PC-3 (cell line): ENCODE measurements around the gene NAP1L1. TPM values are rescaled to one million over a fixed set of nuclear protein-coding genes. Genes with fewer than 3 reads are reported as not detected.
A peak's percentile ranks its signal among the peaks of the same experiment; 100 is the strongest.

Source experiments
- ATAC-seq: fragments of 200-7000 bp; cut with Tn5 transposase; 2 replicates; pipeline ENCODE4 v1.9.1; 2020; ENCODE audit warnings: mild to moderate bottlenecking, moderate library complexity
- BruUV-seq: library from RNA; stranded (reverse); fragments of 400-500 nt; replicated peaks from 2 replicates; lab custom pipeline; 2021; lab: Mats Ljungman, UMichigan
- CTCF ChIA-PET: fragments of 300-600 bp; sonication (Branson Sonifier 250); formaldehyde crosslinking; loops from one replicate; lab custom pipeline; 2022; ENCODE audit warnings: antibody characterized with exemption; lab: Charles Lee
- POLR2A ChIA-PET: fragments of 300-600 bp; sonication (Branson Sonifier 250); formaldehyde crosslinking; loops from one replicate; lab custom pipeline; 2022; ENCODE audit warnings: antibody characterized with exemption; ENCODE audit not compliant: unreplicated experiment; lab: Charles Lee
- DNase-seq: peaks from one replicate; pipeline ENCODE4 v3.0.0-alpha.2; 2015
- H2AFZ ChIP-seq: fragments of 300-600 bp; sonication (generic); 2 replicates; pipeline ENCODE4 v1.6.0; 2016; ENCODE audit warnings: antibody characterized with exemption, low read length
- H3F3A ChIP-seq: fragments of 300-600 bp; sonication (generic); one replicate; pipeline ENCODE4 v1.6.0; 2017; ENCODE audit warnings: antibody characterized with exemption, low read length, control low read depth, mild to moderate bottlenecking; ENCODE audit not compliant: unreplicated experiment
- H3K27ac ChIP-seq: fragments of 300-600 bp; sonication (generic); 2 replicates; pipeline ENCODE4 v1.5.1; 2016; ENCODE audit warnings: mild to moderate bottlenecking, low read length
- H3K27me3 ChIP-seq: fragments of 300-600 bp; sonication (generic); 2 replicates; pipeline ENCODE4 v1.6.1; 2016; ENCODE audit warnings: low read length, mixed read lengths
- H3K36me3 ChIP-seq: fragments of 300-600 bp; sonication (generic); 2 replicates; pipeline ENCODE4 v1.6.1; 2016; ENCODE audit warnings: low read depth, mixed run types, low read length, mixed read lengths
- H3K4me1 ChIP-seq: fragments of 300-600 bp; sonication (generic); 2 replicates; pipeline ENCODE4 v1.5.1; 2016; ENCODE audit warnings: low read length; ENCODE audit not compliant: insufficient read depth
- H3K4me2 ChIP-seq: fragments of 300-600 bp; sonication (generic); 2 replicates; pipeline ENCODE4 v1.6.0; 2016; ENCODE audit warnings: low read length
- H3K4me3 ChIP-seq: fragments of 300-600 bp; sonication (generic); 2 replicates; pipeline ENCODE4 v1.5.1; 2016; ENCODE audit warnings: mild to moderate bottlenecking, low read length, mixed read lengths
- H3K79me2 ChIP-seq: fragments of 300-600 bp; sonication (generic); 2 replicates; pipeline ENCODE4 v1.6.1; 2017; ENCODE audit warnings: low read length, mixed read lengths
- H3K9ac ChIP-seq: fragments of 300-600 bp; sonication (generic); 2 replicates; pipeline ENCODE4 v1.6.0; 2016; ENCODE audit warnings: mild to moderate bottlenecking, low read length
- H3K9me2 ChIP-seq: fragments of 300-600 bp; sonication (generic); replicated peaks from 2 replicates; pipeline ENCODE4 v1.6.1; 2016; ENCODE audit warnings: mixed run types, low read length, mixed read lengths
- H3K9me3 ChIP-seq: fragments of 300-600 bp; sonication (generic); 2 replicates; pipeline ENCODE4 v1.6.1; 2016; ENCODE audit warnings: low read length, mixed read lengths
- H4K20me1 ChIP-seq: fragments of 300-600 bp; sonication (generic); 2 replicates; pipeline ENCODE4 v1.6.1; 2016; ENCODE audit warnings: low read length, mixed read lengths
- CTCF ChIP-seq: fragments of 300-600 bp; sonication (generic); conservative IDR thresholded peaks from 2 replicates; pipeline ENCODE4 v1.5.1; 2017; ENCODE audit warnings: antibody characterized with exemption, low read depth, mild to moderate bottlenecking, low read length
- EZH2 ChIP-seq: fragments of 300-600 bp; sonication (generic); IDR thresholded peaks from one replicate; pipeline ENCODE4 v1.6.1; 2017; ENCODE audit warnings: antibody characterized with exemption, mild to moderate bottlenecking, low read length; ENCODE audit not compliant: unreplicated experiment
- EZH2phosphoT487 ChIP-seq: fragments of 300-600 bp; sonication (generic); IDR thresholded peaks from 2 replicates; pipeline ENCODE4 v1.6.1; 2018; ENCODE audit warnings: mild to moderate bottlenecking, antibody characterized with exemption, low read length, borderline replicate concordance
- intact Hi-C: fragments of 100-400 bp; cut with micrococcal nuclease; formaldehyde crosslinking; loops from 2 replicates; pipeline ENCODE4 v1.9.0; 2023
- total RNA-seq: library from RNA; depleted of rRNA; stranded (reverse); fragments of >200 nt; gene quantifications from 2 replicates; pipeline ENCODE4 v1.2.3, GENCODE V29; 2014

Gene NAP1L1
- total RNA-seq, 1 experiment from 2014 or later = 200 TPM

GRCh38 chr12:76091246-76091754, 6.8 kb upstream of the NAP1L1 start:
- H3K27ac ChIP-seq = no peak overlapping the region
- TF ChIP-seq CTCF (no peak), EZH2 (no peak), EZH2phosphoT487 (no peak)
- no peaks in the 10 kb centered on the region for H4K20me1 ChIP-seq
- H3K4me2 ChIP-seq = no peak overlapping the region
- no peaks in the 10 kb centered on the region for H3F3A ChIP-seq
- no peak overlapping the region for H3K9ac ChIP-seq
- no TSS peak for BruUV-seq
- intact Hi-C loops = no loop called here
- H2AFZ ChIP-seq = no peak overlapping the region
- no peaks in the 10 kb centered on the region for H3K36me3 ChIP-seq
- no peaks in the 10 kb centered on the region for H3K9me2 ChIP-seq
- no peak for DNase-seq
- CTCF ChIA-PET = no interaction called here
- H3K9me3 ChIP-seq = no peaks in the 10 kb centered on the region
- H3K79me2 ChIP-seq = no peaks in the 10 kb centered on the region
- no peak overlapping the region for H3K4me3 ChIP-seq
- POLR2A ChIA-PET = no interaction called here
- H3K4me1 ChIP-seq = no peaks in the 10 kb centered on the region
- no peaks in the 10 kb centered on the region for H3K27me3 ChIP-seq
- no peak for ATAC-seq

DNA sequence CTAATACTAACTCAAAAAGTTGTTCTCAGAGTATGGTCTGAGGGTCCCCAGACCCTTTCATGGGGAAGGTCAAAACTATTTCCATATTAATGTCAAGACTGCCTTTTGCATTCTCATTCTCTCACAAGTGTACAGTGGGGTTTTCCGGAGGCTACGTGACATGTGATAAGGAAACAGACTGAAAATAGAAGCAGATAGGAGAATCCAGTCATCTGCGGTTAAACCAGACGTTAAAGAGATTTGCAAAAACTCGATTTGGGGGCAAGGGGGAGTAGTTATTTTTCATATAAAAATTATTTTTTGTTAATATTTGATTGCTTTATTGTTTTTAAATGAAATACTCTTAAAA, 1.0 kb upstream of the NAP1L1 start:
- H2AFZ ChIP-seq = peak overlapping the region; percentile 95
- peak overlapping the region; percentile 99; the same call in 1 of the 2 replicates for H3K9ac ChIP-seq
- peak overlapping the region; percentile 93 for H3K4me3 ChIP-seq

More for the DNA sequence above, 1.0 kb upstream of the NAP1L1 start:
- Histone ChIP-seq H3K36me3 (peaks cover 19% of the 10 kb centered on the region), H3K4me2 (peak overlapping the region; percentile 83), H3K9me2 (no peaks in the 10 kb centered on the region), H3F3A (no peaks in the 10 kb centered on the region), H3K27me3 (no peaks in the 10 kb centered on the region), H3K4me1 (peaks cover 27% of the 10 kb centered on the region), H4K20me1 (peaks cover 33% of the 10 kb centered on the region), H3K79me2 (peaks cover 39% of the 10 kb centered on the region), H3K27ac (no peak overlapping the region), H3K9me3 (no peaks in the 10 kb centered on the region)
- intact Hi-C loops = loop anchor here (1.0 to 10.0 kb wide), 2 partner anchors 98 to 149 kb away; no protein-coding TSS in a partner anchor
- ATAC-seq (no peak), DNase-seq (no peak)
- ChIA-PET CTCF (no interaction called here), POLR2A (no interaction called here)
- no peak for TF ChIP-seq EZH2
- no peak for TF ChIP-seq CTCF
- TF ChIP-seq EZH2phosphoT487 = no peak
- BruUV-seq = no TSS peak
